Ramos (cell line): ENCODE data around the gene PCLO.
"Not testable (repeated sequence)": the region's sequence is repeated elsewhere in the genome, so short reads cannot be mapped to it uniquely, and the experiment has no call there.

Source experiments
- in situ Hi-C: fragments of 300-500 bp; cut with MboI; formaldehyde crosslinking; loops from one replicate; pipeline ENCODE4 v1.14.3; 2022; ENCODE audit warnings: low sequenced_read_pairs; ENCODE audit not compliant: unreplicated experiment

The PCLO gene

GRCh38 chr7:83055197-83055596 lies 107.5 kb downstream of the PCLO start:
- in situ Hi-C loops, result no loop called here

- in situ Hi-C loops, result no loop called here
These were observed 108.2 kb downstream of the PCLO start for GRCh38 chr7:83054472-83054871.

GRCh38 chr7:83053965-83054364 lies 108.7 kb downstream of the PCLO start:
- in situ Hi-C loops, result no loop called here

- in situ Hi-C loops, result no loop called here
These were observed 122.2 kb downstream of the PCLO start for GRCh38 chr7:83040484-83040883.

GRCh38 chr7:83038787-83039186 lies 123.9 kb downstream of the PCLO start:
- in situ Hi-C loops, result no loop called here

GRCh38 chr7:83036721-83037380 lies 125.8 kb downstream of the PCLO start:
- in situ Hi-C loops, result no loop called here

- in situ Hi-C loops, result no loop called here
These were observed 126.6 kb downstream of the PCLO start for GRCh38 chr7:83036130-83036529.

GRCh38 chr7:83032195-83032594 lies 130.5 kb downstream of the PCLO start:
- in situ Hi-C loops, result no loop called here

GRCh38 chr7:83023817-83024665 lies 138.6 kb downstream of the PCLO start:
- in situ Hi-C loops, result not testable (repeated sequence)

- in situ Hi-C loops, result no loop called here
These were observed 141.7 kb downstream of the PCLO start for GRCh38 chr7:83021032-83021431.

- in situ Hi-C loops, result no loop called here
These were observed 142.5 kb downstream of the PCLO start for GRCh38 chr7:83020161-83020560.

GRCh38 chr7:83015916-83016315 lies 146.8 kb downstream of the PCLO start:
- in situ Hi-C loops, result no loop called here

- in situ Hi-C loops, result no loop called here
These were observed 148.1 kb downstream of the PCLO start for GRCh38 chr7:83014546-83014945.

- in situ Hi-C loops, result no loop called here
These were observed 150.7 kb downstream of the PCLO start for GRCh38 chr7:83011954-83012353.

GRCh38 chr7:83005410-83005809 lies 157.3 kb downstream of the PCLO start:
- in situ Hi-C loops, result no loop called here

- in situ Hi-C loops, result no loop called here
These were observed 161.2 kb downstream of the PCLO start for GRCh38 chr7:83001362-83002040.

- in situ Hi-C loops, result no loop called here
These were observed 164.2 kb downstream of the PCLO start for GRCh38 chr7:82998436-82998835.

- in situ Hi-C loops, result no loop called here
These were observed 177.4 kb downstream of the PCLO start for GRCh38 chr7:82985144-82985802.

GRCh38 chr7:82980130-82980788 lies 182.4 kb downstream of the PCLO start:
- in situ Hi-C loops, result no loop called here

- in situ Hi-C loops, result no loop called here
These were observed 186.7 kb downstream of the PCLO start for GRCh38 chr7:82975811-82976468.
